GM20431 (cell line): ENCODE data around the gene MICU1.

ENCODE experiments used
- in situ Hi-C: fragments of 300-500 bp; cut with MseI, MboI; formaldehyde crosslinking; loops from one replicate; pipeline ENCODE4 v1.15.0; 2020; ENCODE audit warnings: low sequenced_read_pairs; ENCODE audit not compliant: unreplicated experiment

Gene MICU1

DNA sequence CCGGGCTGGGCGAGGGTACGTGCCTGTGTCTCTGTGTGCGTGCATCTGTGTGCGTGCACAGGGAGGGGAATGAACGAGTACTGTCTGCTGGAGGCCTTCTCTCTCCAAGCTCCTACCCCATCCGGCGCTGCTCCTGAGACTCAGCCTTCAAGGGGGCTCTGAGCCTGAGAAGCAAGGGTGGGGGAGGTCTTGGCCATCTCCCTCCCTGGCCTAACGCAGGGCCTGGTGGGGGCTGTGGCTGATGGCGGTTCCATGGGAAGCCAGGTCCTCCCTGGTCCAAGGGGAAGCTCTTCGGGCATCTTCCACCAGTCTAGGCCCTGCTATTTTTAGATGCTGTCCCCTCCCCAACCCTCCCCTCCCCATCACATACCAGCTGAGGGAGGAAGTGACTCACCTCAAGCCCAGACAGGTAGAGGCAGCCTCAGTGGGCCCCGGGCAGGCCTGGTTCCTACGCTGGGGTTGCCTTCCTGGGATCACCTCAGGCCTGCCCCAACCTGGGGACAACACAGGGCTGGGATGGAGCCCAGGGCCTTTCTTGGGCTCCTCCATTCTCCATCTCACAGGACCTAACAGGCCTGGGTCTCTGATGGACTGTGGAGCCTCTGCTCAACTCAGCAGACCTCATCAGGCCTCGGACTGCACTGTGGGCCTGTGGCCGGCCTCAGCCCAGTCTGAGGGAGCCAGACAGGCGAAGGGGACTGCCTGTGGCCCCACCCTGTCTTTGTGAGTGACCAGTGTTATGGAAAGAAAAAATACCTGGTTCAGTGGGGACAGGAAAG is 303.4 kb downstream of the MICU1 start:
- in situ Hi-C loops, result no loop called here

DNA sequence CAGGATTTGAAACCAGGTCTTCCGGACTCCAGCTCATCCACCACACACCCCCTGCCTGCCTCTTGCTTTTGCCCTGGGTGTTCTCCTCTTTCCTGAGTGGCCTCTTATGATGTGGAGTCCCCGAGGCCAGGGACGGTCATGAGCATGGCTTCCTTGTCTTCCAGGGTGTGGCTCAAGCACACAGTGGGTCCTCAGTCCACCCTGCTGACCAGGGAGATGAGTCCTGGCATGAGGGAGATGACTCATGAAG is 303.9 kb downstream of the MICU1 start:
- in situ Hi-C loops, result no loop called here

DNA sequence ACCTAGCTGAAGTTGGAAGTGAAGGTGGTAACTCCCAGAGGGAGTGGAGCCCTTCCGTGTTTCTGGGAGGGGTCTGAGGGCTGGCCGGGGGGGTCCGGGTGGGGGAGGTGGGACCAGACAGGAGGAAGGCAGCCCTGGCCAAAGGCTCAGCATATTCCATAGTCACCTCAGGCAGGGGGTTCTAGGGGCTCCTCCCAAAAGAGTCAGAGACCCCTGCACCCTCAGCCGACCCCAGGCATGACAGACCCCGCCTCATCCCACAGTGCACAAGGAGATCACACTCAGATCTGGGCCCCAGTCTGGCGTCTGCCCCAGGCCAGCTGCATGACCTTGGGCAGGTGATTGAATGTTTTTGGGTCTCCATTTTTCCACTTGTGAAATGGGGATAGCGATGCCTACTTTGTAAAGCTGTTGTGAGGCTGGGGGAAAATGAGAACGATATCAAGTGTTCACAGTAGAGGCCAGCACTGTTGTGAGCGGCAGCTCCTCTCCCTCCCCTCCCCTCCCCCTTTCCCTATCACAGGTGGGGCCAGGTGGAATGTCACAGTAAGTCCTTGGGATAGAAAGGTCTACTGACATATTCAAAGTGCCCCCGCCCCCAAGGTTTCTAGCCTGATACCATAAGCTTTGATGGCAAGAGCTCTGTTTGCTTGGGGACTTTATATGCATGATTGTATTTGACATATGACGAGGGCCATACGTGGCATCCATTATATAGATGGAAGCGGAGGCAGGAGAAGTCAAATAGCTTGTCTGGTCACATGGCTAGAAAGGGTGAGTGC is 304.4 kb downstream of the MICU1 start:
- in situ Hi-C loops, result no loop called here

DNA sequence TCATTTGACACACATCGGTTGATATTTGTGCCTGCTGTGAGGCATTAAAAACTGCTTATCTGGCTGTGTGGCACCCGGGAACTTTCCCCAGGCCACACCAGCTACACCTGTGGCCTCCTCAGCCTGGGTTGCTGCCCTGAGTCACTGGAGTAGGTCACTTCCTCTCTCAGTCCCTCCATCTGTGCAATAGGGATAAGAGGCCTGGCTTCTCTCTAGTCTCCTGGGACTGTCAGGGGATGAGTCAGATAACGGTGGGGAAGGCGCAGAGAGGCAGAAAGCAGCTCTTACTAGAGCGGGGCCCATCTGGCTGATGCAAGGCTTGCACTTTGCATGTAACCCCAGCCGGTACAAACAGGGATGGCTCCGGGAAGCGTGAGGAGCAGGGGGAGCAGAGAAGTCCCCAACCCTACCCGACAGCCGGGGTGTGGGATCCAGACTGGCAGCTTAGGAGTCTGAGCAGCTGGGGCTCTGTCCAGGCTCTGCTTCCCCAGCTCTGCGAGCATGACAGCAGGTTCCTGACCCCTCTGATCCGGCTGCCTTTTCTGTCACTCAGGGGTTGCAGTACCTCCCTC is 305.1 kb downstream of the MICU1 start:
- in situ Hi-C loops, result no loop called here

DNA sequence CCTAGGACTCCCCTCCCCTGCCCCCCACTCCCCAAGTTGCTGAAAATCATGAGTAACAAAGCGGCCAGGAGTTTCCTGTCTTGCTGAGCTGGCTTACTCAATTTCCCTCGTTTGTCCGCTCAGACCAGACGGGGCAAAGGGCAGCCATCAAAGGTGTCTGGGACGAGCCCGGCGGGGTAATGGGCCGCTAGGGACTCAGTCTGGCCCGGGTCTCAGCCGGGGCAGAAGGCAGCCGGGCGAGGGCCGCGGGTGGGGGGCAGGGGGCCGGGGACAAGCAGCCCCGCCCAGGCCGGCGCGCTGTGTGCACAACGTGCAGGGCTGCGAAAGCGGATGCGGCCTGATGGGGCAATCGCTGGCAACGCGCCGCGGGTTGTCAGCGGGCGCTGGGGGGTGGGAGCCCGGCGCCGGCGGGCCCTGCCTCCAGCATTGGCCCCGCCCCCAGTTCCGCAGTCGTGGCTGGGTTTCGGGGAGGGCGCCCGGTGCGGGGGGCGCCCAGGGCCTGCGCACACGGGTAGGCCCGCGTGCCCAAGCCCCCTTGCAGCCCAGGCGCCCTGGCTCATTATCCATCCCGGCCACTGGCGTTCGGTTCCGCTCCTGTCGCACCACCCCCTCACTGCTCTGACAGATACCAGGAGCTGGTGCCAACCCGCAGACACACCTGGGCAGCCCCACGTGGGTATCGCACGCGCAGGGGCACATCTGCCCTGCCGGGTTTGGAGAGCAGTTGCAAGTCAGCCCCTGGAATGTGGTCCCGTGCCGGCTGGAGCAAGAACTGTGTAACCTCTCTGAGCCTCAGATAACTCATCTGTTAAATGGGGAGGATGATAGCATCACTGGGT is 306.2 kb downstream of the MICU1 start:
- in situ Hi-C loops, result no loop called here

DNA sequence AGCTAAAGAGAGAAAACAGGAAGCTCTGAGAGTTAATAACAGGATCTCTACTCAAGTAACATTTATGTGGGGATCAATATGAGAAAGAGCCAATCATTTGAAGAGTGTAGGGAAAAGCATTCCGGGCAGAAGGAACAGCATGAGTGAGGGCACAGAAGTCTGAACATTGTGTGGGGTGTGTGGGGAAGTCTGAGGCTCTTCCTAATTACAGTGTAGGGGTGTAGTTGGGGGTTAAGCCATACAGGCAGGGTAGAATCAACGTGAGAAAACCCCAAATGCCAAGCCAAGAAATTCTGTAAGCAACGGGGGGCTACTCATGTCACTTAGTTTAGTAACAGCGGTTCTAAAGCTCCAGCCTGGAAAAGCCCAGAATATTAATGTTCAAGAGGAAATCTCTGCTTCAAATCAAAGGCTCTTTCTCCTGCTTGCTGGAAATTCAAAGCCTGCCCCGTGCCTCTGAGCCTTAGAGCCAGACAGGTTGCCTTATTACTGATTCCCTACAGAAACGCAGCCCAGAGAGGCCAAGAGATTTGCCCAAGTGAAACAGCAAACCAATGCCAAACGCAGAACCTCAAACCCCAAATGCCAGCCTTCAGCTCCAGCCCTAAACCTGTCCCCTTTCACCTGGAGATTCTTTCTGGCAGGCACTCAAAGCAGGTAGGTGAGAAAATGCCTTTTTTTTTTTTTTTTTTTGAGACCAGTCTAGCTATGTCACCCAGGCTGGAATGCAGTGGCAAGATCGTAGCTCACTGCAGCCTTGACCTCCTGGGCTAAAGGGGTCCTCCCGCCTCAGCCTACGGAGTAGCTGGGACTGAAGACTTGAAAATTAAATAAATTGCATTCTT is 307.2 kb downstream of the MICU1 start:
- in situ Hi-C loops, result no loop called here
